Measurements from ENCODE around the gene CACNA2D3.

DNA sequence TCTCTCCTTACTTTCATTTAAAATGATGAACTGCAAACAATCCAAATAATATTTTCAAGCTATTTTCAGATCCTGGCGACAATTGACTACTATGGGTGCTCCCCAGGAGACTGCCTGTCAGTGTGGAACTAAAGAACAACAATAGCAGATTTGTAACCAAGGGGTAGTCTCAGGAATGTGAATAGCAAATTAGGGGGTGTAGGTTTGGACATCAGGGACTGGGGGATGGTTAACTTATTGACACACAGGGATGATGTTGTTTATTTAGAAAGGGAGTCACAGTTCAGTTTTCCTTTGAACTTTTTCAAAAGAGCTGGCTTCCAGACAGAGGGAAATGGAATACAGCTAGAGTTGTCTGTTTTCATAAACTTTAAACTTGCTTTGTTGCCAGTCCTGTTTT is 575.7 kb downstream of the CACNA2D3 start:
- TF ChIP-seq EZH2phosphoT487 (IDR thresholded peaks at IDR 0.05; ENCODE audit: insufficient read depth, low read depth) (no peak), EZH2 (IDR thresholded peaks at IDR 0.05; ENCODE audit: insufficient read depth, poor library complexity, severe bottlenecking) (no peak)
